Measurements from ENCODE around the gene FTO. TPM values are rescaled to one million over a fixed set of nuclear protein-coding genes. Genes with fewer than 3 reads are reported as not detected.

FTO gene
- total RNA-seq, 4 donors from 2014 or later: 125 to 182 (median 164) TPM

DNA sequence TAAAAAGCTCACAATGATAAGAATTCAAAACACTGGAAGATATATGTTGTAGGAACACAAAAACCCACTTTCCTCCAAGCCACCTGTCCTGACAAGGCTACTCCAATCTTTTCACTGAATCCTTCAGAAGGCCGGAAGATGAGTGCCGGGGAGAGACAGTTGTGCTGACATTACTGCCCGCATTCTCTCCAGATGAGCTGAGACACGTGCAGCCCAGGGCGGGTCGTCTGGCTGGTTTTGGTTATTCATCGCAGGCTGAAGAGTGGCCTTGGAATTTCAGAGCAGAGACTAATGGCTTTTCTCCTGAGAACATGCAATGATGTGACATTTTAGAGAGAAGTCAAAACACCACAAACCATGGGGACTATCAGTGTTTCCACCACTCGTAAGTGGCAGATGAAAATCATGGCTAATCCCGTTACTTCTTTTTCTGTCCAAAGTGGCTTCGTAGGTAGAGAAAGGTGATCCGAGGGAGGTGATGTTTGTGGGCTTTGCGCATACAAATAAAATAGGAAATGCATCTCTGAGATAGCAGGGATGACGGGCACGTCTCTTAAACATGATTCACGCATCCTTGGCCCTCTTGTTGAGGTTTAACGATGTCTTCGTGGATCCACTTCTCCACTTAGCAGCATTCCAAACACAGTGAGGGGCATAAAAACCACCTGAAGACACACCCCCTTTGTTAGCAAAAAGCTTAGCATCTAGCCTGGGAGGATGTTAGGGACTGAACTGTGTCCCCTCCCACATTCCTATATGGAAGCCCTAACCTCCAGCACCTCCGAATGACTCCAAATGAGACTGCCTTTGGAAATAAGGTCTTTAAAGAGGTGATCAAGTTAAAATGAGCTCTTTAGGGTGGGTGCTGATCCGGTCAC is 448.6 kb downstream of the FTO start:
- no peaks in the 10 kb centered on the region for H3K9me3 ChIP-seq
- DNase-seq: no peak
- no peak overlapping the region for H3K4me3 ChIP-seq (replicated peaks in 1 of 3)
- no peaks in the 10 kb centered on the region for H3K36me3 ChIP-seq
- WGBS, 2 donors: 75 to 79% methylated on average over 19 of the region's 19 CpGs
- no peaks in the 10 kb centered on the region for H3K27me3 ChIP-seq
- H3K27ac ChIP-seq: no peak overlapping the region
- intact Hi-C loops (cut with DNase I): no loop called here
- TF ChIP-seq, protein P1, sequence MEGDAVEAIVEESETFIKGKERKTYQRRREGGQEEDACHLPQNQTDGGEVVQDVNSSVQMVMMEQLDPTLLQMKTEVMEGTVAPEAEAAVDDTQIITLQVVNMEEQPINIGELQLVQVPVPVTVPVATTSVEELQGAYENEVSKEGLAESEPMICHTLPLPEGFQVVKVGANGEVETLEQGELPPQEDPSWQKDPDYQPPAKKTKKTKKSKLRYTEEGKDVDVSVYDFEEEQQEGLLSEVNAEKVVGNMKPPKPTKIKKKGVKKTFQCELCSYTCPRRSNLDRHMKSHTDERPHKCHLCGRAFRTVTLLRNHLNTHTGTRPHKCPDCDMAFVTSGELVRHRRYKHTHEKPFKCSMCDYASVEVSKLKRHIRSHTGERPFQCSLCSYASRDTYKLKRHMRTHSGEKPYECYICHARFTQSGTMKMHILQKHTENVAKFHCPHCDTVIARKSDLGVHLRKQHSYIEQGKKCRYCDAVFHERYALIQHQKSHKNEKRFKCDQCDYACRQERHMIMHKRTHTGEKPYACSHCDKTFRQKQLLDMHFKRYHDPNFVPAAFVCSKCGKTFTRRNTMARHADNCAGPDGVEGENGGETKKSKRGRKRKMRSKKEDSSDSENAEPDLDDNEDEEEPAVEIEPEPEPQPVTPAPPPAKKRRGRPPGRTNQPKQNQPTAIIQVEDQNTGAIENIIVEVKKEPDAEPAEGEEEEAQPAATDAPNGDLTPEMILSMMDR (IDR thresholded peaks at IDR 0.05): no peak
- no peak for TF ChIP-seq POLR2A (IDR thresholded peaks at IDR 0.05)
- H3K4me1 ChIP-seq: no peaks in the 10 kb centered on the region

DNA sequence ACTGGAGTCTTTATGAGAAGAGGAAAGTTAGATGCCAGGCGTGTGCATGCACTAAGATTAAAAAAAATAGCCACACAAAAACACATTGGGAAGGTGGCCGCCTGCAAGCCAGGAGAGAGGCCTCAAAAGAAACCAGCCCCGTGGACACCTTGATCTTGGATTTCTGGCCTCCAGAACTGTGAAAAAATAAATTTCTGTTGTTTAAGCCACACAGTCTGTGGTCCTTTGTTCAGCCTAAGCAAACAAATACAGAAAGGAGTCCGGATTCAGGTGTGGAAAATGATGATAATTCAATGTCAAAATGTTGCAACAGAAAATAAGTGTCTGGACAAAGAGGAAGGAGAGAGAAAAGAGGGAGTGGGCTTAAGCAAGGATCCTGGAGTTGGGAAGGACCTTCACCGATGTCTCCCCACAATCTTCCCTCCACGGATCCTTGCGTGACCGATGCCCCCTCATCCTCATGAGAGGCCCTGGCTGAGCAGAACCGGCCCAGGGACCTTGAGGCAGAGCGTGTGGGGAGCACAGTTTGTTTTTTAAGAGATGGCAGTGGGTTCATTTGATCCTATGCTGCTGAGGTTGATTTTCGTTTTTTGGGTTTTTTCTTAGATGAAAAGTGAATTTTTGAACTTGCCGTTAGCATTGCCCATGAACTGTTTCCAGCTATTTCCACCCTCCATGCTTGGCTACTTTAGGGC is 449.4 kb downstream of the FTO start:
- Histone ChIP-seq H3K27ac (no peak overlapping the region), H3K9me3 (no peaks in the 10 kb centered on the region), H3K27me3 (no peaks in the 10 kb centered on the region), H3K36me3 (no peaks in the 10 kb centered on the region), H3K4me1 (no peaks in the 10 kb centered on the region), H3K4me3 (replicated peaks in 1 of 3) (no peak overlapping the region)
- 93% methylated on average over 12 of the region's 12 CpGs for WGBS, 2 donors
- no peak for TF ChIP-seq POLR2A (IDR thresholded peaks at IDR 0.05)
- TF ChIP-seq, protein P1 (IDR thresholded peaks at IDR 0.05): no peak
- no peak for DNase-seq
- intact Hi-C loops (cut with DNase I): no loop called here

DNA sequence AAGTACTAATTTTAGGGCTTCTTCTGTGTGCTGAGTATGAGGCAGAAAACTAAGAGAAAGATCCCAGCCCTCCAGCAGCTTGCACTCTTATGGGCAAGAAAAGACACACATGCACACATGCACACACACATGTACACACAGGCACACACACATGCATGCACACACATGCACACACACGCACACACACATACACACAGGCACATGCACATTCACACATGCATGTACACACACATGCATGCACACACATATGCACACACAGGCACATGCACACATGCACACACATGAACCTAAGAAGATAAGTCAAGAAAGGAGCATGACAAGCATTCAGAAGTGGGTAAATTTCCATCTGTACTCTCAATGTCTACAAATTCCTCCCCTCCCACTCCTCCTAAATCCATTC is 452.4 kb downstream of the FTO start:
- Histone ChIP-seq H3K27me3 (no peaks in the 10 kb centered on the region), H3K9me3 (no peaks in the 10 kb centered on the region), H3K4me3 (replicated peaks in 1 of 3) (no peak overlapping the region), H3K27ac (no peak overlapping the region), H3K4me1 (no peaks in the 10 kb centered on the region), H3K36me3 (no peaks in the 10 kb centered on the region)
- WGBS, 2 donors: 92 to 100% methylated on average over 1 of the region's 1 CpG
- DNase-seq: no peak
- no peak for TF ChIP-seq POLR2A (IDR thresholded peaks at IDR 0.05)
- TF ChIP-seq, protein P1 (IDR thresholded peaks at IDR 0.05): no peak
- intact Hi-C loops (cut with DNase I): no loop called here

DNA sequence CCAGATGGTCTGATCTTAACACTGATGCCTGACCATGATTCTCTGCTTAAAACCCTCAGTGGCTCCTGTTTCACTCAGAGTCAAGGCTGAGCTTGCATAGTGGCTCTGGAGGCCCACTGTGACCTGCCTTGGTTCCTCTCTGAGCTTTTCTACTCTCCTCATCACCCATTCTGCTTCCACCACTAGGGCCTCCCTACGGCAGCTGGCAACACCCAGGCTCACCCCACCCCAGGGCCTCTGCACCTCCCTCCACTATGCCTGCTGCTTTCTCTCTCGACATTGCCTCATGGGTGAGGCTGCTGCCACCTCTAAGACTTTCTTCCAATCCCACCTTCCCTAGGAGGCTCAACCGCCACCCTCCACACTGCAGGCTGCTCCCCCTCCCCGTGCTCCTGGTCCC is 455.0 kb downstream of the FTO start:
- H3K4me1 ChIP-seq: no peaks in the 10 kb centered on the region
- no peak overlapping the region for H3K27ac ChIP-seq
- no peak overlapping the region for H3K4me3 ChIP-seq (replicated peaks in 1 of 3)
- no peaks in the 10 kb centered on the region for H3K9me3 ChIP-seq
- intact Hi-C loops (cut with DNase I): no loop called here
- WGBS, 2 donors: 94% methylated on average over 4 of the region's 4 CpGs
- no peak for DNase-seq
- TF ChIP-seq POLR2A (IDR thresholded peaks at IDR 0.05): no peak
- TF ChIP-seq, protein P1 (IDR thresholded peaks at IDR 0.05): no peak
- H3K36me3 ChIP-seq: no peaks in the 10 kb centered on the region
- no peaks in the 10 kb centered on the region for H3K27me3 ChIP-seq

Data from thyroid gland (tissue), 4 donors.